ENCODE measurements around the gene PARVB. TPM values are rescaled to one million over a fixed set of nuclear protein-coding genes. Genes with fewer than 3 reads are reported as not detected.

Gene PARVB
- total and polyA plus RNA-seq, 10 of the 15 experiments (the other 5 are each of a cell fraction or from before 2014, with no cell fraction given): 5.2 to 264 (median 76.0) TPM

DNA sequence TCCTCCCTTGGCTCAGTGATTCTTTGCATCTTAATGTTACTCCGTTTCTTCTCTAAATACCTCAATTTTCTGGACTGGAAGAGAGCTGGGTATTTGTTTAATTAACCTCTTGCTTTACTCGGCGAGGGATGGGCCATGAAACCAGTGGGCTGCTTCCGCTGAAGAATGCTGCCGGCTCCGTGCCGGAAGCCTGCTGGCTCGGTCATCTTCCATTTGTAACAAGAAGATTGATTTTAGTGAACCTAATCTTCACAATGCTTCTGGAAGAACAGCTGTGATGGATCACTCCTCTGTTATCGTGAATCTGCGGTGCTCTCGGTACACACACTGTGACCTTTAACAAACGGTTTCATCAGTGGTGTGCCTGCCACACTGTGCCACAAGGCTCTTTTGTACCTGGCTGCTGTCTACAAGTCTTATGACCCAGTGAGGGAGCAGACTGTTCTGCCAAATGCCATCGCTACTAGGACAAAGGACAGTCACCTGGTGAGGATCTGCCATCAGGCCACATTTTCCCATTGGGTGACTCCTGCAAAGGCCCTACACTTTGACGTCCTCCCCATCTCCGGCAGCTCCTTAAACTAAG is 25.3 kb upstream of the PARVB start:
- intact Hi-C loops (cut with micrococcal nuclease; ENCODE audit: unreplicated experiment): no loop called here
- no peak overlapping the region for H3K27ac ChIP-seq (ENCODE audit: control insufficient read depth, insufficient read depth)

More for the DNA sequence above, 25.3 kb upstream of the PARVB start:
- H4K20me1 ChIP-seq (ENCODE audit: control insufficient read depth, insufficient read depth): no peaks in the 10 kb centered on the region
- H3K4me2 ChIP-seq (ENCODE audit: control insufficient read depth, insufficient read depth): no peak overlapping the region
- TF ChIP-seq SRF (IDR thresholded peaks at IDR 0.05; ENCODE audit: low read depth in 2 of 2, low read length in 2 of 2) (no peak), NFXL1 (IDR thresholded peaks at IDR 0.05; ENCODE audit: borderline replicate concordance) (no peak), TAF1 (IDR thresholded peaks at IDR 0.05; ENCODE audit: borderline replicate concordance, low read depth, low read length) (no peak), NRF1 (conservative IDR thresholded peaks at IDR 0.05; ENCODE audit: low read depth, low read length) (no peak), YY1 (IDR thresholded peaks at IDR 0.05; ENCODE audit: low read depth, low read length) (no peak), ZNF622 (IDR thresholded peaks at IDR 0.05) (no peak), ZSCAN29 (IDR thresholded peaks at IDR 0.05) (no peak), RAD51 (IDR thresholded peaks at IDR 0.05) (no peak)
- TF ChIP-seq, protein P1, sequence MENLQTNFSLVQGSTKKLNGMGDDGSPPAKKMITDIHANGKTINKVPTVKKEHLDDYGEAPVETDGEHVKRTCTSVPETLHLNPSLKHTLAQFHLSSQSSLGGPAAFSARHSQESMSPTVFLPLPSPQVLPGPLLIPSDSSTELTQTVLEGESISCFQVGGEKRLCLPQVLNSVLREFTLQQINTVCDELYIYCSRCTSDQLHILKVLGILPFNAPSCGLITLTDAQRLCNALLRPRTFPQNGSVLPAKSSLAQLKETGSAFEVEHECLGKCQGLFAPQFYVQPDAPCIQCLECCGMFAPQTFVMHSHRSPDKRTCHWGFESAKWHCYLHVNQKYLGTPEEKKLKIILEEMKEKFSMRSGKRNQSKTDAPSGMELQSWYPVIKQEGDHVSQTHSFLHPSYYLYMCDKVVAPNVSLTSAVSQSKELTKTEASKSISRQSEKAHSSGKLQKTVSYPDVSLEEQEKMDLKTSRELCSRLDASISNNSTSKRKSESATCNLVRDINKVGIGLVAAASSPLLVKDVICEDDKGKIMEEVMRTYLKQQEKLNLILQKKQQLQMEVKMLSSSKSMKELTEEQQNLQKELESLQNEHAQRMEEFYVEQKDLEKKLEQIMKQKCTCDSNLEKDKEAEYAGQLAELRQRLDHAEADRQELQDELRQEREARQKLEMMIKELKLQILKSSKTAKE (IDR thresholded peaks at IDR 0.05; ENCODE audit: low read depth, poor library complexity, severe bottlenecking): no peak
- H3K27me3 ChIP-seq (replicated peaks in 1 of 2; ENCODE audit: control insufficient read depth in 2 of 2, insufficient read depth in 2 of 2, low read length in 1 of 2): no peaks in the 10 kb centered on the region
- in situ Hi-C loops (cut with MboI): loop anchor here (5.0 kb wide), 2 partner anchors 89 to 624 kb away; no protein-coding TSS in a partner anchor
- peaks cover 10 to 13% of the 10 kb centered on the region in 2 experiments; a peak in 3 of 4 replicates for H3K36me3 ChIP-seq (ENCODE audit: control insufficient read depth in 2 of 2, insufficient read depth in 2 of 2, low read length in 1 of 2)
- CTCF ChIA-PET: interaction anchor here (0.7 to 11.6 kb wide), 5 partner anchors 10 to 182 kb away, joined by 3 to 499 read pairs (median 3); partner anchors contain the start of gene PARVG
- 99% methylated on average over 15 of the region's 15 CpGs for WGBS (ENCODE audit: insufficient coverage, insufficient replicate concordance, low lambda C conversion rate, missing lambda C conversion rate)
- FAIRE-seq (no peak), DNase-seq (ENCODE audit: low read depth, low spot score) (no peak), ATAC-seq (no peak)
- no peak overlapping the region for H2AFZ ChIP-seq (ENCODE audit: control insufficient read depth, low read depth, low read length)
- POLR2A ChIA-PET: no interaction called here
- H3K4me1 ChIP-seq (ENCODE audit: control insufficient read depth, insufficient read depth, low read length): peaks cover 15% of the 10 kb centered on the region
- RAD21 ChIA-PET (ENCODE audit: unreplicated experiment): interaction anchor here (2.6 kb wide), 1 partner anchor 87 kb away, joined by 13 read pairs; no protein-coding TSS in a partner anchor
- BruUV-seq (replicated peaks): no TSS peak
- H3K79me2 ChIP-seq (ENCODE audit: control insufficient read depth, insufficient read depth, low read length): peaks cover 4% of the 10 kb centered on the region
- SMC1A ChIA-PET (ENCODE audit: uncharacterized antibody, unreplicated experiment): interaction anchor here (1.1 to 1.4 kb wide), 2 partner anchors 9 to 87 kb away, joined by 3 to 4 read pairs; no protein-coding TSS in a partner anchor
- no peaks in the 10 kb centered on the region for H3K9me3 ChIP-seq (replicated peaks; ENCODE audit: control insufficient read depth, insufficient read depth, low read length)
- no peak overlapping the region for H3K4me3 ChIP-seq
- H3K9ac ChIP-seq (ENCODE audit: control insufficient read depth, insufficient read depth, low read length): no peak overlapping the region

All from GM12878 (cell line).